Lower lobe of right lung (tissue), 2 donors: ENCODE data around the gene ORC2. TPM values are rescaled to one million over a fixed set of nuclear protein-coding genes. Genes with fewer than 3 reads are reported as not detected.
"Not testable (repeated sequence)": the region's sequence is repeated elsewhere in the genome, so short reads cannot be mapped to it uniquely, and the experiment has no call there.

Source experiments
- ATAC-seq, 2 donors: fragments of 200-7000 bp; cut with Tn5 transposase; one replicate each; pipeline ENCODE4 v1.9.1; 2020 to 2022; ENCODE audit warnings: mild to moderate bottlenecking in 2 of 2, moderate library complexity in 2 of 2
- DNase-seq: peaks from one replicate; pipeline ENCODE4 v3.0.0-alpha.2; 2020
- H3K27ac ChIP-seq: fragments of 200-600 bp; one replicate; pipeline ENCODE4 v1.8.0; 2022
- H3K27me3 ChIP-seq: fragments of 200-600 bp; one replicate; pipeline ENCODE4 v1.8.0; 2022; ENCODE audit warnings: low read depth
- H3K36me3 ChIP-seq: fragments of 200-600 bp; one replicate; pipeline ENCODE4 v1.8.0; 2022; ENCODE audit warnings: mild to moderate bottlenecking
- H3K4me1 ChIP-seq: fragments of 200-600 bp; one replicate; pipeline ENCODE4 v1.8.0; 2022
- H3K4me3 ChIP-seq: fragments of 200-600 bp; one replicate; pipeline ENCODE4 v1.8.0; 2022; ENCODE audit warnings: mild to moderate bottlenecking
- H3K9me3 ChIP-seq: fragments of 200-600 bp; one replicate; pipeline ENCODE4 v1.8.0; 2022
- intact Hi-C: fragments of 100-400 bp; cut with DNase I; formaldehyde crosslinking; loops from one replicate; pipeline ENCODE4 v1.11.0; 2022
- total RNA-seq: library from RNA; stranded (reverse); fragmentation: NEBNext Ultra II Directional; extraction: Animal tissue kit (Norgen Biotek cat#: 25700); gene quantifications from one replicate; pipeline ENCODE4 v1.2.1, GENCODE V29; 2021
- TF ChIP-seq, protein P1 (sequence below): fragments of 200-600 bp; IDR thresholded peaks from one replicate; pipeline ENCODE4 v1.8.0; 2022; ENCODE audit warnings: antibody characterized with exemption, mild to moderate bottlenecking
- donor health status: DM: no; HTN: yes; CAD: no; lungs with severe emphysema.

The ORC2 gene
- total RNA-seq, 1 donor from 2014 or later = 28.6 TPM

DNA sequence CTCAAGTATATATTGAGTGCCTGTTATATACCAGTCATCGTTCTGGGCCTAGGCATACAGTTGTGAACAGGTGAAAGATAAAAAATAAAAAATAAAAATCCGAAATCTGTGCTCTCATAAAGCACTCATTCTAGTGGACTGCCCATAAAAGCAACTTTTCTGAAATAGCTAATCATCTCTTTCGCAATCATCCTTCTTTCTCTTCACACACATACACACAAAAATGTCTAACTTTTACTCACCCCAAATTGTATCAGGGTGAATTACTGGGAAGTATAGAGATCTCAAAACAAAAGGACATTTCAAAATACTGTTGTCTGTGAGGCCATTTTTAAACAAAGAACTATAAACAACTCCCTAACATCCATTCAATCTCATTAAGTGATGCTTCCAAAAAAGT, 29.6 kb upstream of the ORC2 start:
- peaks cover 84% of the 10 kb centered on the region for H3K36me3 ChIP-seq
- H3K9me3 ChIP-seq = no peaks in the 10 kb centered on the region
- ATAC-seq (no peak), DNase-seq (no peak)
- no peak overlapping the region for H3K4me3 ChIP-seq
- intact Hi-C loops = no loop called here
- H3K27me3 ChIP-seq = no peaks in the 10 kb centered on the region
- H3K4me1 ChIP-seq = no peaks in the 10 kb centered on the region
- H3K27ac ChIP-seq = no peak overlapping the region
- TF ChIP-seq, protein P1, sequence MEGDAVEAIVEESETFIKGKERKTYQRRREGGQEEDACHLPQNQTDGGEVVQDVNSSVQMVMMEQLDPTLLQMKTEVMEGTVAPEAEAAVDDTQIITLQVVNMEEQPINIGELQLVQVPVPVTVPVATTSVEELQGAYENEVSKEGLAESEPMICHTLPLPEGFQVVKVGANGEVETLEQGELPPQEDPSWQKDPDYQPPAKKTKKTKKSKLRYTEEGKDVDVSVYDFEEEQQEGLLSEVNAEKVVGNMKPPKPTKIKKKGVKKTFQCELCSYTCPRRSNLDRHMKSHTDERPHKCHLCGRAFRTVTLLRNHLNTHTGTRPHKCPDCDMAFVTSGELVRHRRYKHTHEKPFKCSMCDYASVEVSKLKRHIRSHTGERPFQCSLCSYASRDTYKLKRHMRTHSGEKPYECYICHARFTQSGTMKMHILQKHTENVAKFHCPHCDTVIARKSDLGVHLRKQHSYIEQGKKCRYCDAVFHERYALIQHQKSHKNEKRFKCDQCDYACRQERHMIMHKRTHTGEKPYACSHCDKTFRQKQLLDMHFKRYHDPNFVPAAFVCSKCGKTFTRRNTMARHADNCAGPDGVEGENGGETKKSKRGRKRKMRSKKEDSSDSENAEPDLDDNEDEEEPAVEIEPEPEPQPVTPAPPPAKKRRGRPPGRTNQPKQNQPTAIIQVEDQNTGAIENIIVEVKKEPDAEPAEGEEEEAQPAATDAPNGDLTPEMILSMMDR = no peak

DNA sequence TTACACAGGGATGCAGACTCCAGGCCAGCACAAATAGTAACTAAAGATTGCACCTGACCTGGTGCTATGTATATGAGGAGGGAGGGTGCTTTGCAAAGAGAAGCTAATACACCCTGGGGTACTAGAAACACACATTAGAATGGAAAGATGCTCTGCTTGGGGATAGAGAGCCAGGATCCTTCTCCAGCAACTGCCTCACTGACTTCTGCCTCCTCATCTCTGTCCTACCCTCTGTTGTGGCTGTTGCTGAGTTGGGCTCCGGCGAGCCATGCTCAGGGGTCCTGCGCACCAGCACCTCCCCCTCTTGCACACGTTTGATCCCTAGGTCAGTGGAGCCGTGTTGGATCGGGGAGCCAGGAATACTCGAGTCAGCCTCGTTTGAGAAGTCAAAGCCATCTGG, 23.7 kb upstream of the ORC2 start:
- Histone ChIP-seq H3K36me3 (peaks cover 69% of the 10 kb centered on the region), H3K4me1 (no peaks in the 10 kb centered on the region), H3K27me3 (no peaks in the 10 kb centered on the region), H3K9me3 (no peaks in the 10 kb centered on the region), H3K27ac (no peak overlapping the region), H3K4me3 (no peak overlapping the region)
- ATAC-seq = no peak
- intact Hi-C loops = no loop called here
- TF ChIP-seq, protein P1 = no peak
- no peak for DNase-seq

DNA sequence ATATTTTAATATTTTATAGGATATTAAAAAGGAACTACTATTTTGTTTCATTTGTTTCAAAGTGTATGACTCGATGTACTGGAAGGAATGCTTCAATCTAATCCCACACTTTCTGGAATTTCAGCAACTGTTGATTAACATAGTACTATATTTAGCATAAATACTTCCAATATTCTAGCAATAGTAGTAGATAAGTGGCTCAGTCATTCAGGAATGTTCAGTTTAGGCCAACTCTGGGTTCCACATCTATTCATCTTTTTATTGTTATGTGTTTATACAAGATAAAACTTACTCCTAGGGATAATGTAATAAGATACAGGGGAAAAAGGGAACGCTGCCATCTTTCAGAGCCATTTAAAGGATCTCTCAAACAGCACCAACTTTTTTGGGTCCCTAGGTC, 22.3 kb upstream of the ORC2 start:
- intact Hi-C loops = no loop called here
- ATAC-seq (no peak), DNase-seq (no peak)
- Histone ChIP-seq H3K4me3 (no peak overlapping the region), H3K36me3 (peaks cover 66% of the 10 kb centered on the region), H3K27me3 (no peaks in the 10 kb centered on the region), H3K9me3 (no peaks in the 10 kb centered on the region), H3K4me1 (no peaks in the 10 kb centered on the region), H3K27ac (no peak overlapping the region)
- TF ChIP-seq, protein P1 = no peak

DNA sequence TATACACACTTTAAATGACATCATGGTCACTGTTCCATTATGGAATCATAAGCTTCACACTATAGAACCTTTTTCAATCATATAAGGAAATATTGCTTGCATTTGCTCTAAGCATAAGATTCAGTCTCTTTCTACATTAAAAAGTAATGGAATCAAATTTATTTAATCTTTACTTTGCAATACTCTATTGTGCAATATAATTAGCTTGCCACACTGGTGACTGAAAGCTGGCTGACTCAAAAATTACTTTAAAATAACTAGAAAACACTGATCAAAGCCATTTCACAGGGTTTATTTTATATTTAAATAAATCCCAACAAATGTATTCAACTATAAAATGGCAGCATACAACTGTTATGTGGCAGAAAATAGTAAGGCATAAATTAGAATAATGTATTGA, 13.2 kb upstream of the ORC2 start:
- DNase-seq (no peak), ATAC-seq (no peak)
- H3K4me3 ChIP-seq = no peak overlapping the region
- intact Hi-C loops = no loop called here
- no peaks in the 10 kb centered on the region for H3K9me3 ChIP-seq
- H3K27ac ChIP-seq = no peak overlapping the region
- H3K36me3 ChIP-seq = peaks cover 26% of the 10 kb centered on the region
- no peaks in the 10 kb centered on the region for H3K27me3 ChIP-seq
- TF ChIP-seq, protein P1 = no peak
- no peaks in the 10 kb centered on the region for H3K4me1 ChIP-seq

DNA sequence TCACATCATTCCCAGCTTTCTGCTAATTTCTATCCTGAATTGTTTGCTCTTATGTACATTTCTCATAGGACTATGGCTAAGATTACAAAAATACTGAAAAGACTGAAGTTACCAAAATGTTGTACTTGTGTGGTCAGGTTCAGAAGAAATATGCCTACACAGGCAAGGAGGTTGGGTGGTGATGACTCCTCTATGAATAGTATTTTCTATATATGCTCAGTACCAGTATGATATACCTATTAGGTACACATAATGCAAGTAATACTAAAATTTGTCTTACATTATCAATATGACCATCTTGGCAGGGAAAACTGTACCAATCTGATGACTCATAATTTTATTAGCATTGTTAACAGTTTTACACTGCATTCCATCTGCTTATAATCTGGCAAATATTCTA, 12.2 kb upstream of the ORC2 start:
- DNase-seq = no peak
- TF ChIP-seq, protein P1 = no peak
- intact Hi-C loops = no loop called here

DNA sequence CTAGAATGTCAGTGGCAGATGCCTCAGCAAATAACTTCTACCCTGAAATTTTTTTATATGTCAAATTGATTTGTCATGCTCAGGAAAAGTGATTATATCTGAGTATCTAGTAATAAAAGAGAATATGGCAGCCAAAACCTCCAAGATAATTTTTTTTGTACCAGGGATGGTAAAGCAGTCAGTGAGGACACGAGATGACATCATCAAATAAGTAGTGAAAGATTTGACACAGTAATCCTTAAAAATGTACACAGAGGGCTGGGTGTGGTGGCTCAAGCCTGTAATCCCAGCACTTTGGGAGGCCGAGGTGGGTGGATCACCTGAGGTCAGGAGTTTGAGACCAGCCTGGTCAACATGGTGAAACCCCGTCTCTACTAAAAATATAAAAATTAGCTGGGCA, 6.6 kb upstream of the ORC2 start:
- H3K27ac ChIP-seq, H3K27me3 ChIP-seq, H3K4me3 ChIP-seq, H3K4me1 ChIP-seq, H3K36me3 ChIP-seq, intact Hi-C loops, ATAC-seq, DNase-seq, H3K9me3 ChIP-seq: not testable (repeated sequence)

More for the DNA sequence above, 12.2 kb upstream of the ORC2 start:
- Histone ChIP-seq H3K4me1 (no peaks in the 10 kb centered on the region), H3K36me3 (peaks cover 15% of the 10 kb centered on the region), H3K9me3 (no peaks in the 10 kb centered on the region), H3K27ac (no peak overlapping the region), H3K27me3 (no peaks in the 10 kb centered on the region), H3K4me3 (no peak overlapping the region)
- ATAC-seq = no peak
